Endothelial cell of umbilical vein (primary cell): Measurements from ENCODE around the gene LSP1.

Experiments
- EZH2 ChIP-seq: IDR thresholded peaks from 2 replicates; pipeline ENCODE4 v1.6.1; 2012; ENCODE audit warnings: borderline replicate concordance, low read depth, mild to moderate bottlenecking, moderate library complexity, low read length, inconsistent platforms; ENCODE audit not compliant: severe bottlenecking
- FOS ChIP-seq: IDR thresholded peaks from 2 replicates; pipeline ENCODE4 v1.6.1; 2011; ENCODE audit warnings: mild to moderate bottlenecking, low read length, moderate library complexity, borderline replicate concordance; ENCODE audit not compliant: insufficient read depth
- JUN ChIP-seq: IDR thresholded peaks from 2 replicates; pipeline ENCODE4 v1.6.1; 2011; ENCODE audit warnings: borderline replicate concordance, low read depth; ENCODE audit not compliant: insufficient read length, insufficient read depth
- MYC ChIP-seq: IDR thresholded peaks from one replicate; pipeline ENCODE4 v1.6.1; 2011; ENCODE audit warnings: mild to moderate bottlenecking, low read depth, low read length
- POLR2A ChIP-seq: IDR thresholded peaks from 2 replicates; pipeline ENCODE4 v1.6.1; 2012; ENCODE audit warnings: low read depth, mild to moderate bottlenecking, control low read depth, low read length
- POLR2AphosphoS5 ChIP-seq: IDR thresholded peaks from 2 replicates; pipeline ENCODE4 v1.6.1; 2012; ENCODE audit warnings: low read depth, mild to moderate bottlenecking, control low read depth, low read length, moderate library complexity; ENCODE audit not compliant: insufficient read depth
- TF ChIP-seq, protein P1 (sequence below), 2 donors: IDR thresholded peaks; 1 replicate in 1 of 2; 2 replicates in 1 of 2; pipeline ENCODE4 v1.5.1; 2011; ENCODE audit warnings: low read length in 2 of 2, mild to moderate bottlenecking in 2 of 2, moderate library complexity in 2 of 2, control low read depth in 1 of 2, inconsistent platforms in 1 of 2, low read depth in 1 of 2; ENCODE audit not compliant: insufficient read depth in 1 of 2; ENCODE audit errors: extremely low read depth in 1 of 2
- TF ChIP-seq, protein P2 (sequence below): IDR thresholded peaks from 2 replicates; pipeline ENCODE4 v1.6.1; 2011; ENCODE audit not compliant: insufficient read depth, insufficient read length

DNA sequence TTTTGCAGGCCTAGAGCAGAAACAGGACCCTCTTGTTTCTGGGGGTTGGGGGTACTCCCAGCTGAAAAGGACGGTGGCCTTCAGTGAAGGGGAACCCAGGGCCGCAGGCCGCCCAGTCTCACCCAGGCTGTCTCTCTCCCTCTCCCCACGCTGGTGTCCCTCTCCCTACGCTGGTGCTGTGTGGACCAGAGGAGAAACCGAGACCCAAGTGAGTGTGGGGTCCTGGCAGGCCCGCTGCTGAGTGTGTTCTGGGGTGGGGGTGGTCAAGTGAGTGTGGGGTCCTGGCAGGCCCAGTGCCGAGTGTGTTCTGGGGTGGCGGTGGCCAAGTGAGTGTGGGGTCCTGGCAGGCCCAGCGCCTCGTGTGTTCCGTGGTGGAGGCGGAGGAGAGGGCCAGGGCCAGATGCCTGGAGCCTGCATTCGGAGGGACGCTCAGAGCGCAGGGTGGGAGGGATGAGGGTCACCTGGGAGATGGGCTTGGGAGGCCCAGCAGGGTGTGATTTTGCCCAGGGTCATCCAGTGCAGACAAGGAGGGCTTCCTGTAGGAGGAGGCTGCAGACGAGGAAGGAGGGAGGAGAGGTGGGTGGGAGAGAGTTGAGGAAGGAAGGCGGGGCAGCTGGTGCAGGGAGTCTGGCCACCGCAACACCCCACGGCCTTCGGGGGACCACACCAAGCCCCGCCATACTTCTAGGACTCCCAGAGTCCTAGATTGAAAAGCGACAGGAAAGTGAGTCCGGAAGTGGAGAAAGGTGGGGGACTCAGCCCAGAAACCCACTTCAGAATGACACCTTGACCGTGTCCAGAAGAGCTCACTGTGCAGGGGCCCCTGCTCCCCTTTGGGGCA is 77.0 kb downstream of the LSP1 start:
- TF ChIP-seq POLR2A (no peak), EZH2 (no peak), FOS (no peak), POLR2AphosphoS5 (no peak), JUN (no peak), MYC (no peak)
- TF ChIP-seq, protein P1, sequence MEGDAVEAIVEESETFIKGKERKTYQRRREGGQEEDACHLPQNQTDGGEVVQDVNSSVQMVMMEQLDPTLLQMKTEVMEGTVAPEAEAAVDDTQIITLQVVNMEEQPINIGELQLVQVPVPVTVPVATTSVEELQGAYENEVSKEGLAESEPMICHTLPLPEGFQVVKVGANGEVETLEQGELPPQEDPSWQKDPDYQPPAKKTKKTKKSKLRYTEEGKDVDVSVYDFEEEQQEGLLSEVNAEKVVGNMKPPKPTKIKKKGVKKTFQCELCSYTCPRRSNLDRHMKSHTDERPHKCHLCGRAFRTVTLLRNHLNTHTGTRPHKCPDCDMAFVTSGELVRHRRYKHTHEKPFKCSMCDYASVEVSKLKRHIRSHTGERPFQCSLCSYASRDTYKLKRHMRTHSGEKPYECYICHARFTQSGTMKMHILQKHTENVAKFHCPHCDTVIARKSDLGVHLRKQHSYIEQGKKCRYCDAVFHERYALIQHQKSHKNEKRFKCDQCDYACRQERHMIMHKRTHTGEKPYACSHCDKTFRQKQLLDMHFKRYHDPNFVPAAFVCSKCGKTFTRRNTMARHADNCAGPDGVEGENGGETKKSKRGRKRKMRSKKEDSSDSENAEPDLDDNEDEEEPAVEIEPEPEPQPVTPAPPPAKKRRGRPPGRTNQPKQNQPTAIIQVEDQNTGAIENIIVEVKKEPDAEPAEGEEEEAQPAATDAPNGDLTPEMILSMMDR (IDR thresholded peaks at IDR 0.05; ENCODE audit: extremely low read depth in 1 of 2, insufficient read depth in 1 of 2, low read depth in 1 of 2, low read length in 2 of 2): no peak
- TF ChIP-seq, protein P2, sequence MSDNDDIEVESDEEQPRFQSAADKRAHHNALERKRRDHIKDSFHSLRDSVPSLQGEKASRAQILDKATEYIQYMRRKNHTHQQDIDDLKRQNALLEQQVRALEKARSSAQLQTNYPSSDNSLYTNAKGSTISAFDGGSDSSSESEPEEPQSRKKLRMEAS: no peak
